PFSK-1 (cell line): ENCODE data around the gene B3GNT2.

ENCODE experiments used
- FOXP2 ChIP-seq: optimal IDR thresholded peaks from 2 replicates; pipeline ENCODE3; 2011; ENCODE audit warnings: borderline replicate concordance, control low read depth, inconsistent platforms; ENCODE audit not compliant: insufficient read depth; ENCODE audit errors: extremely low read length, extremely low read depth
- POLR2AphosphoS5 ChIP-seq: IDR thresholded peaks from 2 replicates; pipeline ENCODE4 v1.6.1; 2012; ENCODE audit warnings: low read depth, mild to moderate bottlenecking, control low read depth, low read length, moderate library complexity
- REST ChIP-seq, 2 experiments: IDR thresholded peaks; 2 replicates each; pipeline versions ENCODE4 v1.6.1 to v1.8.0; 2011 to 2012; ENCODE audit warnings: low read depth in 2 of 2, low read length in 2 of 2, control low read depth in 1 of 2, inconsistent platforms in 1 of 2, mild to moderate bottlenecking in 1 of 2, moderate library complexity in 1 of 2; ENCODE audit not compliant: insufficient read depth in 1 of 2
- SIN3A ChIP-seq: IDR thresholded peaks from 2 replicates; pipeline ENCODE4 v1.6.1; 2012; ENCODE audit warnings: mild to moderate bottlenecking, low read length, moderate library complexity, borderline replicate concordance; ENCODE audit not compliant: insufficient read depth
- TAF1 ChIP-seq: IDR thresholded peaks from 2 replicates; pipeline ENCODE4 v1.6.1; 2012; ENCODE audit warnings: low read length, control low read depth, borderline replicate concordance; ENCODE audit not compliant: insufficient read depth

B3GNT2 gene

DNA sequence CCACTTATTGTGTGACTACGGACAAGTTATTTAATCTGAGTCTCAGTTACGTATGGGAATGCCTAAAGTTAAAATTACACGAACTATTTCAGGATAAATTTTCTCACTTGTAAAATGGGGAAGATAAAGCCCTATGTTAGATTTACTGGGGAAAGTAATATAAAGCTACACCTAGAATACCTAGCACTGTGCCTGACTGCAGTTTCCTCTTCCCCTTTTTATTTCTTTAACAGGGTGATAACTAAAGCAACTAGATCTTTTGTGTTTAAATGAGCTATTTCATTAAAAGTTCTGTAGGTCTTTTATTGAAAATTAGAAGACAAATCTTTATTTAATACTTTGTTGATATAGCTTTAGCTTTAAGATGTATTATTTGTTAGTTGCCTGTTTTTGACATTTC is 5.0 kb downstream of the B3GNT2 start:
- TF ChIP-seq SIN3A (no peak), REST (IDR thresholded peaks at IDR 0.05; ENCODE audit: insufficient read depth in 1 of 2, low read depth in 2 of 2, low read length in 2 of 2) (no peak), POLR2AphosphoS5 (no peak)

GRCh38 chr2:62201307-62201706 is 5.4 kb downstream of the B3GNT2 start:
- TF ChIP-seq TAF1 (no peak), REST (IDR thresholded peaks at IDR 0.05; ENCODE audit: insufficient read depth in 1 of 2, low read depth in 2 of 2, low read length in 2 of 2) (no peak), FOXP2 (no peak), POLR2AphosphoS5 (no peak), SIN3A (no peak)

- no peak for TF ChIP-seq POLR2AphosphoS5
- TF ChIP-seq SIN3A, result no peak
- no peak for TF ChIP-seq REST (IDR thresholded peaks at IDR 0.05; ENCODE audit: insufficient read depth in 1 of 2, low read depth in 2 of 2, low read length in 2 of 2)
- no peak for TF ChIP-seq FOXP2
- TF ChIP-seq TAF1, result no peak
Observed at GRCh38 chr2:62202019-62202722, 6.3 kb downstream of the B3GNT2 start.

- no peak for TF ChIP-seq TAF1
Observed at GRCh38 chr2:62202729-62203128, 6.8 kb downstream of the B3GNT2 start.

GRCh38 chr2:62203459-62203858 is 7.5 kb downstream of the B3GNT2 start:
- no peak for TF ChIP-seq POLR2AphosphoS5
- no peak for TF ChIP-seq SIN3A
- no peak for TF ChIP-seq TAF1
- no peak for TF ChIP-seq REST (IDR thresholded peaks at IDR 0.05; ENCODE audit: insufficient read depth in 1 of 2, low read depth in 2 of 2, low read length in 2 of 2)
- no peak for TF ChIP-seq FOXP2
